Esophagus squamous epithelium (tissue), 5 donors: Measurements from ENCODE around the gene PIP5KL1. TPM values are rescaled to one million over a fixed set of nuclear protein-coding genes. Genes with fewer than 3 reads are reported as not detected.

Source experiments
- DNase-seq: peaks from one replicate; lab custom pipeline; 2025; lab: John Stamatoyannopoulos, UW
- H3K27ac ChIP-seq, 4 donors: fragments of 200-600 bp; sonication (generic); one replicate each; pipeline ENCODE4 v1.5.1; 2016 to 2019; ENCODE audit warnings: mild to moderate bottlenecking in 1 of 4
- H3K27me3 ChIP-seq, 4 donors: fragments of 200-600 bp; sonication (generic); 1 replicate in 3 of 4; 2 replicates in 1 of 4; pipeline versions ENCODE4 v1.5.1 to v1.6.0; 2017 to 2021; ENCODE audit warnings: antibody characterized with exemption in 1 of 4
- H3K36me3 ChIP-seq, 3 donors: fragments of 200-600 bp; sonication (generic); one replicate each; pipeline ENCODE4 v1.5.1; 2016 to 2019
- H3K4me1 ChIP-seq, 3 donors: fragments of 200-600 bp; sonication (generic); one replicate each; pipeline ENCODE4 v1.5.1; 2017 to 2019
- H3K4me3 ChIP-seq, 4 donors: fragments of 200-600 bp; sonication (generic); 1 replicate in 3 of 4; 2 replicates in 1 of 4; pipeline ENCODE4 v1.5.1; 2016 to 2019; ENCODE audit warnings: mild to moderate bottlenecking in 2 of 4, moderate library complexity in 1 of 4
- H3K9me3 ChIP-seq, 3 donors: fragments of 200-600 bp; sonication (generic); one replicate each; pipeline ENCODE4 v1.5.1; 2016 to 2019
- CTCF ChIP-seq, 6 experiments: fragments of 450-650 bp in 4 of 6; fragments of 200-600 bp in 2 of 6; sonication (generic) in 2 of 6; IDR thresholded peaks; one replicate each; pipeline ENCODE4 v1.5.1; 2016 to 2019; ENCODE audit warnings: antibody characterized with exemption in 6 of 6, mild to moderate bottlenecking in 4 of 6, moderate library complexity in 4 of 6
- POLR2A ChIP-seq, 4 donors: fragments of 450-650 bp; IDR thresholded peaks; one replicate each; pipeline ENCODE4 v1.6.1; 2017; ENCODE audit warnings: antibody characterized with exemption in 4 of 4, mild to moderate bottlenecking in 4 of 4, moderate library complexity in 3 of 4
- WGBS, 2 donors: methylation state at CpG; one replicate each; pipeline ENCODE4 v1.1.5; 2018; 5-methylcytosine and 5-hydroxymethylcytosine counted together
- intact Hi-C: fragments of 100-400 bp; cut with DNase I; formaldehyde crosslinking; loops from one replicate; pipeline ENCODE4 v1.15.0; 2022
- total RNA-seq, 4 donors: library from RNA; depleted of rRNA; stranded (reverse); fragments of >200 nt; gene quantifications; one replicate each; pipeline ENCODE4 v1.1.0, GENCODE V29; 2016
- donor health status: DM: yes; HTN: yes; CAD: no.

Gene PIP5KL1, protein sequence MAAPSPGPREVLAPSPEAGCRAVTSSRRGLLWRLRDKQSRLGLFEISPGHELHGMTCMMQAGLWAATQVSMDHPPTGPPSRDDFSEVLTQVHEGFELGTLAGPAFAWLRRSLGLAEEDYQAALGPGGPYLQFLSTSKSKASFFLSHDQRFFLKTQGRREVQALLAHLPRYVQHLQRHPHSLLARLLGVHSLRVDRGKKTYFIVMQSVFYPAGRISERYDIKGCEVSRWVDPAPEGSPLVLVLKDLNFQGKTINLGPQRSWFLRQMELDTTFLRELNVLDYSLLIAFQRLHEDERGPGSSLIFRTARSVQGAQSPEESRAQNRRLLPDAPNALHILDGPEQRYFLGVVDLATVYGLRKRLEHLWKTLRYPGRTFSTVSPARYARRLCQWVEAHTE
- total RNA-seq: 1 to 10 TPM in 3 of 4 donors, not detected in 1; 3.1 to 4.6 (median 3.6) TPM

DNA sequence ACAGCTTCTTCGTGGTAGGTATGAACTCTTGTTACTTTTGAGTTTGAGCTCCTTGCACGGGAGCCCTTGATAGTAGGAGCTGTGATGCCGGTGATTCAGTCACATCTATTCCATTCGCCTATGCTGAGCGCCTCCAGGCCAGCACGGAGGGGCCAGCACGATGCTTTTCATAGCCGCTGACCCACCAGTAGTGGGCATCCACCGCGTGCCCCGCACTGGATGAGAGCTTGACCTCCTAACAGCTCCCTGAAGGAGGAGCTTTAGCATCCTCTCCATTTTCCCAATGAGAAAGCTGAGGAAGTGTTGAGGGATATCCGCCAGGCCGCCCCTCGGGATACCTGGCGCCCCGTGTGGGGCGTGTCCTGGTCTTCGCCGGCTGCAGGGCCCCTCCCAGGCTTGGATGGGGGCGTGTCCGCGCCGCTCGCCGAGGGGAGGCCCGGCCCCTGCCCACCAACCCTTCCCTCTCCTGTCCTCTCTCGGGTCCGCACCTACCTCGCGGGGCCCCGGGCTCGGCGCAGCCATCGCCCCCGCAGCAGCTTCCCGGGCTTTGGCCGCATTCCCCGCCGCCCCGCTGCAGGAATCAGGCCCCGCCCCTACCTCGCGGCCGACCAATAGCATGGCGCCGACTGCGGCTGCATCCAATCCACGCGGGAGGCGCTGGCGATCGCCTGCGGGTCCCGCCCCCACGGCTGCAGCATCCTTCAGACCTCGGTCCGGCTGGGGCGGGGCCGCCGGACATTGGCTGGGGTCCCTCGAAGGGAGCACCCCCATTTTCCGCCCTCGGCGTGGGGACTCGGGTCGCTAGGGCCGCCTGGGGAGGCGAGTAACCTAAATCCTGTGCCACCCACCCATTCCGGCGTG is at the start of gene PIP5KL1:
PIP5KL1 (minus strand) TSS at position 547 of the 861 bp plus-strand sequence; CDS start at position 522, 25 bp downstream.
- Histone ChIP-seq H3K4me1 (peaks cover 30 to 60% (median 36%) of the 10 kb centered on the region in 3 donors), H3K27ac (no peak within 1 kb of the TSS), H3K9me3 (no peaks in the 10 kb centered on the region), H3K27me3 (peaks cover 0 to 41% (median 0%) of the 10 kb centered on the region in 4 donors), H3K36me3 (peaks cover 0 to 13% (median 0%) of the 10 kb centered on the region in 3 donors), H3K4me3 (peak within 1 kb of the TSS; percentile 28 to 70 (median 44))
- WGBS, 2 donors: 7 to 9% methylated on average over 5 to 11 of the region's 70 CpGs
- intact Hi-C loops: no loop called here
- TF ChIP-seq POLR2A (IDR thresholded peaks at IDR 0.05) (no peak), CTCF (IDR thresholded peaks at IDR 0.05) (no peak)
- no peak for DNase-seq

DNA sequence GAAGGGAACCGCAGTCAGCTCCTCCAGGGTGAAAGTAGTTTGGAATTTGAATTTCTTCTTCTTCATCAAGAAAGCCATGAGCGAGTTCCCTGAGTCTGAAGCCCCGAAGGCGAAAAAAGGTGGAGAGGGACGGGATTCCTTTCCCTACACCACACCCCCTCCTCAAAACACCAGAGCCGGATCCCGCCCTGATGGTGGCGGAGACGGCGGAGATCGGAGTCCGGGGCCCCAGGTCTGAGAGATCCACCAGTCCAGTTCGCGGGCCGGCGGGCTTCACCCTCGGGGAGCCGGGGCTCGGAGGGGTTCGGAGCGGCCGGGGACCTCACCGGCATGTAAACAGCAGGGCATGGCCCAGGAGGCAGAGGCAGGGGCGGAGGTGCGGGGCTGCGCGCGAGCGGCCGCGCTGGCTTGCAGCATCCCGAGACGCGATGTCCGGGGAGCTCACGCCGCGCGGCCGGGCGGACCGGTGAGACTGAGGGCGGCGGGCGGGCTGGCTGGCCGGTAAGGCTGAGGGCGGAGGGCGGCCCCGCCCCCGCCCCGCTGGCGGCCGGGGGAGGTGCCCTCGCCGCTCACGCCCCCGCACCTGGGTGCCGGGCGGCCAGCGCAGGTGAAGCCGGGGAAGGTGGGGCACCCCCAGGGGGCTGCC is 49.6 kb upstream of the PIP5KL1 start:
- intact Hi-C loops: no loop called here
- Histone ChIP-seq H3K4me1 (peaks cover 41 to 80% (median 49%) of the 10 kb centered on the region in 3 donors), H3K27ac (peak overlapping the region; percentile 89 to 99 (median 97)), H3K4me3 (peak overlapping the region; percentile 58 to 98 (median 91)), H3K27me3 (no peaks in the 10 kb centered on the region), H3K9me3 (no peaks in the 10 kb centered on the region), H3K36me3 (no peaks in the 10 kb centered on the region)
- no peak for DNase-seq
- 4% methylated on average over 5 of the region's 61 CpGs; no CpG with 5 or more reads in 1 of the 2 donors for whole genome bisulfite sequencing, 2 donors
- no peak for TF ChIP-seq CTCF (IDR thresholded peaks at IDR 0.05)
- peak in 2 of 4 donors; percentile 36 to 72 for TF ChIP-seq POLR2A (IDR thresholded peaks at IDR 0.05)

DNA sequence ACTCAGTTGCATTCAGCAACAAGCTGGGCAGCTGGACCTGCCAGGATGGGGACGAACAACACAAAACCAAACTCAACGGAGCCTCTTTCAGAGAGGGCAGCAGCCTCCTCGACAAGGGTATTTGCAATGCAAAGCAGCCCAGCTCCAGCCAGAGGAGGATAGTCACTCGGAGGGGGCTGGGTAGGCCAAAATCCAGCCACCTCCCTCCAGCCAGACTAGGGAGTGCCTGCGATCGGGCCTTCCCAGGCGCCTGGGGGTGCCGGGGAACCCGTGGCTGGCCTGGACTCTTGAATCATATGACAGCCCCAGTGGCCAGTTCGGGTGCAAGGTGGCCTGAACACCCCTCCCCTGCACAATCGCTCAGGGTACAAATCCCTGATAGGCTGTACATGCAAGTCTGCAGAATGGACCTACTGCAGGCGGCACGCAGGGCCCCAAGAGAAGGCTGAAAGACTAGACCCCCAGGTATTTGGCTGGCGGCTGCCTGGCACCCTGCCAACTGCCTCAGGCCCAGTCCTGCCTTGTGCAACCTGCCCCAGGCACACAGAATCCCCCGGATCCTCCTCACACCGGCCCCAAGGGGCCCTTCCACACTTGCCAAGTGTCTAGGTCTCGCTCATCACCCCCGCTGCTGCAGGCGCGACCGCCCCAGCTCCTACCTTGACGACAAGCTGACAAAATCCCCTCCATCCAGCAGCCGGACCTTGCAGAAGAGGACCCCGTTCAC is 48.9 kb upstream of the PIP5KL1 start:
- Histone ChIP-seq H3K4me1 (peaks cover 48 to 87% (median 56%) of the 10 kb centered on the region in 3 donors), H3K27ac (peak overlapping the region; percentile 89 to 99 (median 97)), H3K4me3 (peak overlapping the region; percentile 58 to 98 (median 91)), H3K36me3 (no peaks in the 10 kb centered on the region), H3K9me3 (no peaks in the 10 kb centered on the region), H3K27me3 (no peaks in the 10 kb centered on the region)
- intact Hi-C loops: no loop called here
- TF ChIP-seq POLR2A (IDR thresholded peaks at IDR 0.05): peak in 1 of 4 donors; percentile 55
- TF ChIP-seq CTCF (IDR thresholded peaks at IDR 0.05): no peak
- WGBS, 2 donors: 7 to 20% methylated on average over 2 to 15 of the region's 24 CpGs
- DNase-seq: no peak

- Histone ChIP-seq H3K9me3 (no peaks in the 10 kb centered on the region), H3K27me3 (no peaks in the 10 kb centered on the region), H3K36me3 (no peaks in the 10 kb centered on the region), H3K4me3 (peak overlapping the region; percentile 58 to 98 (median 91)), H3K4me1 (peaks cover 52 to 89% (median 61%) of the 10 kb centered on the region in 3 donors), H3K27ac (peak overlapping the region; percentile 89 to 99 (median 97))
- DNase-seq: no peak
- TF ChIP-seq CTCF (IDR thresholded peaks at IDR 0.05): no peak
- no peak for TF ChIP-seq POLR2A (IDR thresholded peaks at IDR 0.05)
- 20 to 22% methylated on average over 4 to 5 of the region's 5 CpGs for WGBS, 2 donors
- intact Hi-C loops: no loop called here
These were observed 48.4 kb upstream of the PIP5KL1 start for GRCh38 chr9:127979015-127979332.
